H1 (cell line): ENCODE measurements around the gene CPED1. TPM values are rescaled to one million over a fixed set of nuclear protein-coding genes. Genes with fewer than 3 reads are reported as not detected.

Experiments
- CBX8 ChIP-seq: fragments of 300-800, 300-1000 bp; sonication (generic); IDR thresholded peaks from 2 replicates; pipeline ENCODE4 v1.7.1; 2016; ENCODE audit warnings: low read depth, low read length, borderline replicate concordance
- CEBPB ChIP-seq: IDR thresholded peaks from 2 replicates; pipeline ENCODE4 v1.6.1; 2012; ENCODE audit warnings: low read depth, low read length
- KDM5A ChIP-seq: fragments of 200-600 bp; IDR thresholded peaks from 2 replicates; pipeline ENCODE4 v1.7.1; 2012; ENCODE audit warnings: mild to moderate bottlenecking, low read length, inconsistent platforms, mixed read lengths
- POLR2A ChIP-seq, 2 experiments: IDR thresholded peaks; 1 replicate in 1 of 2; 2 replicates in 1 of 2; pipeline ENCODE4 v1.6.1; 2011; ENCODE audit warnings: low read depth in 2 of 2, low read length in 2 of 2, mild to moderate bottlenecking in 2 of 2; ENCODE audit errors: control extremely low read depth in 1 of 2
- POLR2AphosphoS5 ChIP-seq: IDR thresholded peaks from 2 replicates; pipeline ENCODE4 v1.6.1; 2011; ENCODE audit warnings: low read depth, low read length
- RFX5 ChIP-seq: IDR thresholded peaks from 2 replicates; pipeline ENCODE4 v1.6.1; 2011; ENCODE audit warnings: low read depth, low read length, improper control_type of control experiment, borderline replicate concordance
- SRF ChIP-seq: IDR thresholded peaks from 2 replicates; pipeline ENCODE4 v1.6.1; 2011; ENCODE audit warnings: mild to moderate bottlenecking, low read depth, low read length, moderate library complexity
- SUZ12 ChIP-seq: fragments of 200-600 bp; sonication (generic); IDR thresholded peaks from 2 replicates; pipeline ENCODE4 v1.6.1; 2012; ENCODE audit warnings: mild to moderate bottlenecking, inconsistent platforms, low read length, moderate library complexity, mixed read lengths
- polyA plus RNA-seq, 7 experiments: library from polyadenylated mRNA; depleted of rRNA in 3 of 7; stranded (reverse) in 5 of 7; unstranded in 2 of 7; fragments of >200 nt in 5 of 7; fragments of 200-250 nt in 2 of 7; gene quantifications; 1 replicate in 5 of 7; 2 replicates in 1 of 7; 4 replicates in 1 of 7; pipeline versions ENCODE4 v1.2.1 to v1.2.3, GENCODE V29; 2011 to 2013; ENCODE audit warnings: missing spikeins in 2 of 7, mixed read lengths in 2 of 7
- total RNA-seq: library from RNA; stranded (reverse); fragmentation: NEBNext Ultra II Directional; extraction: Animal tissue kit (Norgen Biotek cat#: 25700); gene quantifications from 2 replicates; pipeline ENCODE4 v1.2.1, GENCODE V29; 2021
- TF ChIP-seq, protein P1 (sequence below): fragments of 300-600 bp; sonication (generic); IDR thresholded peaks from 2 replicates; pipeline ENCODE4 v1.7.1; 2012; ENCODE audit warnings: low read length, moderate library complexity, mild to moderate bottlenecking, inconsistent platforms; ENCODE audit not compliant: insufficient replicate concordance
- TF ChIP-seq, protein P2 (sequence below): IDR thresholded peaks from 2 replicates; pipeline ENCODE4 v1.6.1; 2011; ENCODE audit warnings: low read depth, mild to moderate bottlenecking, low read length; ENCODE audit not compliant: insufficient read depth
- TF ChIP-seq, protein P3 (sequence below): IDR thresholded peaks from 2 replicates; pipeline ENCODE4 v1.6.1; 2011; ENCODE audit warnings: low read length, improper control_type of control experiment

The CPED1 gene
- total and polyA plus RNA-seq, 2 of the 8 experiments (the other 6 are each of a cell fraction or from before 2014, with no cell fraction given): 0.08 to 0.39 TPM

DNA sequence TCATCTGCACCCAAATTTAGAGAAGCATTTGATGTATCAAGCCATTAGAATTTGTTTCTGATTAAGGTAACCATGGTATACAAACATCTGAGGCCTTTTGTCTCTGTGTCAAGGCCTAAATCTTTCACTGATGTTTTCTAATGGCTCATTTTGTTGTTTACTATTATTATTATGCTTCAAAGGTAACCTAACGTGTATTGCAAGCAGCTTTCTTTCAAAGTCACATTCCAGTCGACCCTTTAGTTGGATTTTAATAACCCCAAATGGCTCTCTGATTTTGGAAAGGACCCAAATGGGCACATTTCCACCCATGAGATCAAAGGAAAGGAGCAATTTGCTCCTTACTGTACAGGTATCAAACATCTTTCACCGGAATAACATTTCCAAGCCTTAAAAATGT, 293.6 kb downstream of the CPED1 start (continued):
- TF ChIP-seq, protein P1, sequence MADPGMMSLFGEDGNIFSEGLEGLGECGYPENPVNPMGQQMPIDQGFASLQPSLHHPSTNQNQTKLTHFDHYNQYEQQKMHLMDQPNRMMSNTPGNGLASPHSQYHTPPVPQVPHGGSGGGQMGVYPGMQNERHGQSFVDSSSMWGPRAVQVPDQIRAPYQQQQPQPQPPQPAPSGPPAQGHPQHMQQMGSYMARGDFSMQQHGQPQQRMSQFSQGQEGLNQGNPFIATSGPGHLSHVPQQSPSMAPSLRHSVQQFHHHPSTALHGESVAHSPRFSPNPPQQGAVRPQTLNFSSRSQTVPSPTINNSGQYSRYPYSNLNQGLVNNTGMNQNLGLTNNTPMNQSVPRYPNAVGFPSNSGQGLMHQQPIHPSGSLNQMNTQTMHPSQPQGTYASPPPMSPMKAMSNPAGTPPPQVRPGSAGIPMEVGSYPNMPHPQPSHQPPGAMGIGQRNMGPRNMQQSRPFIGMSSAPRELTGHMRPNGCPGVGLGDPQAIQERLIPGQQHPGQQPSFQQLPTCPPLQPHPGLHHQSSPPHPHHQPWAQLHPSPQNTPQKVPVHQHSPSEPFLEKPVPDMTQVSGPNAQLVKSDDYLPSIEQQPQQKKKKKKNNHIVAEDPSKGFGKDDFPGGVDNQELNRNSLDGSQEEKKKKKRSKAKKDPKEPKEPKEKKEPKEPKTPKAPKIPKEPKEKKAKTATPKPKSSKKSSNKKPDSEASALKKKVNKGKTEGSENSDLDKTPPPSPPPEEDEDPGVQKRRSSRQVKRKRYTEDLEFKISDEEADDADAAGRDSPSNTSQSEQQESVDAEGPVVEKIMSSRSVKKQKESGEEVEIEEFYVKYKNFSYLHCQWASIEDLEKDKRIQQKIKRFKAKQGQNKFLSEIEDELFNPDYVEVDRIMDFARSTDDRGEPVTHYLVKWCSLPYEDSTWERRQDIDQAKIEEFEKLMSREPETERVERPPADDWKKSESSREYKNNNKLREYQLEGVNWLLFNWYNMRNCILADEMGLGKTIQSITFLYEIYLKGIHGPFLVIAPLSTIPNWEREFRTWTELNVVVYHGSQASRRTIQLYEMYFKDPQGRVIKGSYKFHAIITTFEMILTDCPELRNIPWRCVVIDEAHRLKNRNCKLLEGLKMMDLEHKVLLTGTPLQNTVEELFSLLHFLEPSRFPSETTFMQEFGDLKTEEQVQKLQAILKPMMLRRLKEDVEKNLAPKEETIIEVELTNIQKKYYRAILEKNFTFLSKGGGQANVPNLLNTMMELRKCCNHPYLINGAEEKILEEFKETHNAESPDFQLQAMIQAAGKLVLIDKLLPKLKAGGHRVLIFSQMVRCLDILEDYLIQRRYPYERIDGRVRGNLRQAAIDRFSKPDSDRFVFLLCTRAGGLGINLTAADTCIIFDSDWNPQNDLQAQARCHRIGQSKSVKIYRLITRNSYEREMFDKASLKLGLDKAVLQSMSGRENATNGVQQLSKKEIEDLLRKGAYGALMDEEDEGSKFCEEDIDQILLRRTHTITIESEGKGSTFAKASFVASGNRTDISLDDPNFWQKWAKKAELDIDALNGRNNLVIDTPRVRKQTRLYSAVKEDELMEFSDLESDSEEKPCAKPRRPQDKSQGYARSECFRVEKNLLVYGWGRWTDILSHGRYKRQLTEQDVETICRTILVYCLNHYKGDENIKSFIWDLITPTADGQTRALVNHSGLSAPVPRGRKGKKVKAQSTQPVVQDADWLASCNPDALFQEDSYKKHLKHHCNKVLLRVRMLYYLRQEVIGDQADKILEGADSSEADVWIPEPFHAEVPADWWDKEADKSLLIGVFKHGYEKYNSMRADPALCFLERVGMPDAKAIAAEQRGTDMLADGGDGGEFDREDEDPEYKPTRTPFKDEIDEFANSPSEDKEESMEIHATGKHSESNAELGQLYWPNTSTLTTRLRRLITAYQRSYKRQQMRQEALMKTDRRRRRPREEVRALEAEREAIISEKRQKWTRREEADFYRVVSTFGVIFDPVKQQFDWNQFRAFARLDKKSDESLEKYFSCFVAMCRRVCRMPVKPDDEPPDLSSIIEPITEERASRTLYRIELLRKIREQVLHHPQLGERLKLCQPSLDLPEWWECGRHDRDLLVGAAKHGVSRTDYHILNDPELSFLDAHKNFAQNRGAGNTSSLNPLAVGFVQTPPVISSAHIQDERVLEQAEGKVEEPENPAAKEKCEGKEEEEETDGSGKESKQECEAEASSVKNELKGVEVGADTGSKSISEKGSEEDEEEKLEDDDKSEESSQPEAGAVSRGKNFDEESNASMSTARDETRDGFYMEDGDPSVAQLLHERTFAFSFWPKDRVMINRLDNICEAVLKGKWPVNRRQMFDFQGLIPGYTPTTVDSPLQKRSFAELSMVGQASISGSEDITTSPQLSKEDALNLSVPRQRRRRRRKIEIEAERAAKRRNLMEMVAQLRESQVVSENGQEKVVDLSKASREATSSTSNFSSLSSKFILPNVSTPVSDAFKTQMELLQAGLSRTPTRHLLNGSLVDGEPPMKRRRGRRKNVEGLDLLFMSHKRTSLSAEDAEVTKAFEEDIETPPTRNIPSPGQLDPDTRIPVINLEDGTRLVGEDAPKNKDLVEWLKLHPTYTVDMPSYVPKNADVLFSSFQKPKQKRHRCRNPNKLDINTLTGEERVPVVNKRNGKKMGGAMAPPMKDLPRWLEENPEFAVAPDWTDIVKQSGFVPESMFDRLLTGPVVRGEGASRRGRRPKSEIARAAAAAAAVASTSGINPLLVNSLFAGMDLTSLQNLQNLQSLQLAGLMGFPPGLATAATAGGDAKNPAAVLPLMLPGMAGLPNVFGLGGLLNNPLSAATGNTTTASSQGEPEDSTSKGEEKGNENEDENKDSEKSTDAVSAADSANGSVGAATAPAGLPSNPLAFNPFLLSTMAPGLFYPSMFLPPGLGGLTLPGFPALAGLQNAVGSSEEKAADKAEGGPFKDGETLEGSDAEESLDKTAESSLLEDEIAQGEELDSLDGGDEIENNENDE: no peak
- no peak for TF ChIP-seq POLR2A (IDR thresholded peaks at IDR 0.05; ENCODE audit: control extremely low read depth in 1 of 2, low read depth in 2 of 2, low read length in 2 of 2)
- no peak for TF ChIP-seq SUZ12
- TF ChIP-seq KDM5A: no peak
- TF ChIP-seq, protein P2, sequence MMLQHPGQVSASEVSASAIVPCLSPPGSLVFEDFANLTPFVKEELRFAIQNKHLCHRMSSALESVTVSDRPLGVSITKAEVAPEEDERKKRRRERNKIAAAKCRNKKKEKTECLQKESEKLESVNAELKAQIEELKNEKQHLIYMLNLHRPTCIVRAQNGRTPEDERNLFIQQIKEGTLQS: no peak
- TF ChIP-seq CEBPB: no peak
- no peak for TF ChIP-seq SRF
- no peak for TF ChIP-seq CBX8
- TF ChIP-seq, protein P3, sequence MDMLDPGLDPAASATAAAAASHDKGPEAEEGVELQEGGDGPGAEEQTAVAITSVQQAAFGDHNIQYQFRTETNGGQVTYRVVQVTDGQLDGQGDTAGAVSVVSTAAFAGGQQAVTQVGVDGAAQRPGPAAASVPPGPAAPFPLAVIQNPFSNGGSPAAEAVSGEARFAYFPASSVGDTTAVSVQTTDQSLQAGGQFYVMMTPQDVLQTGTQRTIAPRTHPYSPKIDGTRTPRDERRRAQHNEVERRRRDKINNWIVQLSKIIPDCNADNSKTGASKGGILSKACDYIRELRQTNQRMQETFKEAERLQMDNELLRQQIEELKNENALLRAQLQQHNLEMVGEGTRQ: no peak
- no peak for TF ChIP-seq RFX5
- TF ChIP-seq POLR2AphosphoS5: no peak
